ENCODE measurements around the gene TSSC4. TPM values are rescaled to one million over a fixed set of nuclear protein-coding genes. Genes with fewer than 3 reads are reported as not detected.

TSSC4 gene
- total RNA-seq, 2 experiments from 2014 or later: 46.8 to 48.2 TPM

GRCh38 chr11:2385156-2386151, 15.1 kb upstream of the TSSC4 start:
- no peaks in the 10 kb centered on the region for H3K9me3 Mint-ChIP-seq
- peak overlapping the region; percentile 52 for H3K27ac Mint-ChIP-seq
- no peak overlapping the region for H3K4me3 Mint-ChIP-seq
- POLR2A ChIA-PET: interaction anchor here (3.1 kb wide), 1 partner anchor 8 kb away, joined by 48 read pairs; the partner anchor contains the start of gene CD81
- no peak for ATAC-seq (ENCODE audit: low read depth)
- H3K36me3 Mint-ChIP-seq: peaks cover 7% of the 10 kb centered on the region
- H3K4me1 Mint-ChIP-seq: peaks cover 36% of the 10 kb centered on the region
- no peak for DNase-seq
- no peaks in the 10 kb centered on the region for H3K27me3 Mint-ChIP-seq

- H3K4me3 Mint-ChIP-seq: no peak overlapping the region
Observed at GRCh38 chr11:2386591-2386990, 14.0 kb upstream of the TSSC4 start.

GRCh38 chr11:2387266-2387987, 13.1 kb upstream of the TSSC4 start:
- H3K9me3 Mint-ChIP-seq: no peaks in the 10 kb centered on the region
- peaks cover 3% of the 10 kb centered on the region for H3K36me3 Mint-ChIP-seq
- H3K4me1 Mint-ChIP-seq: peaks cover 36% of the 10 kb centered on the region
- ATAC-seq (ENCODE audit: low read depth) (peak; percentile 30), DNase-seq (no peak)
- POLR2A ChIA-PET: interaction anchor here (0.5 to 3.1 kb wide), 7 partner anchors 10 to 513 kb away, joined by 3 to 48 read pairs (median 4); partner anchors contain the start of genes C11orf21, CD81, TSPAN32 and TSSC4
- no peaks in the 10 kb centered on the region for H3K27me3 Mint-ChIP-seq
- H3K4me3 Mint-ChIP-seq: peak overlapping the region; percentile 25
- H3K27ac Mint-ChIP-seq: peak overlapping the region; percentile 63

More at GRCh38 chr11:2386591-2386990, 14.0 kb upstream of the TSSC4 start:
- H3K9me3 Mint-ChIP-seq: no peaks in the 10 kb centered on the region
- peaks cover 36% of the 10 kb centered on the region for H3K4me1 Mint-ChIP-seq
- ATAC-seq (ENCODE audit: low read depth) (no peak), DNase-seq (no peak)
- no peak overlapping the region for H3K27ac Mint-ChIP-seq
- no peaks in the 10 kb centered on the region for H3K27me3 Mint-ChIP-seq
- POLR2A ChIA-PET: interaction anchor here (1.6 to 3.1 kb wide), 4 partner anchors 9 to 80 kb away, joined by 4 to 48 read pairs (median 10); partner anchors contain the start of genes CD81 and TSSC4
- peaks cover 3% of the 10 kb centered on the region for H3K36me3 Mint-ChIP-seq

- POLR2A ChIA-PET: interaction anchor here (1.2 to 3.1 kb wide), 5 partner anchors 11 to 87 kb away, joined by 3 to 48 read pairs (median 6); partner anchors contain the start of genes C11orf21, CD81, TSPAN32 and TSSC4
- no peak for ATAC-seq (ENCODE audit: low read depth)
- Mint-ChIP-seq H3K9me3 (no peaks in the 10 kb centered on the region), H3K4me1 (peaks cover 34% of the 10 kb centered on the region), H3K36me3 (peaks cover 3% of the 10 kb centered on the region), H3K4me3 (no peak overlapping the region), H3K27ac (peak overlapping the region; percentile 73), H3K27me3 (no peaks in the 10 kb centered on the region)
- DNase-seq: no peak
Observed at GRCh38 chr11:2388431-2389376, 11.8 kb upstream of the TSSC4 start.

- Mint-ChIP-seq H3K27ac (peak overlapping the region; percentile 73), H3K4me3 (no peak overlapping the region), H3K4me1 (peaks cover 32% of the 10 kb centered on the region), H3K27me3 (no peaks in the 10 kb centered on the region), H3K9me3 (no peaks in the 10 kb centered on the region), H3K36me3 (peaks cover 3% of the 10 kb centered on the region)
- ATAC-seq (ENCODE audit: low read depth) (no peak), DNase-seq (no peak)
- POLR2A ChIA-PET: interaction anchor here (1.6 kb wide), 1 partner anchor 11 kb away, joined by 5 read pairs; no protein-coding TSS in a partner anchor
Observed at GRCh38 chr11:2389377-2390026, 11.0 kb upstream of the TSSC4 start.

- DNase-seq (no peak), ATAC-seq (ENCODE audit: low read depth) (no peak)
- Mint-ChIP-seq H3K27ac (peak overlapping the region; percentile 69), H3K4me1 (peaks cover 26% of the 10 kb centered on the region), H3K36me3 (peaks cover 2% of the 10 kb centered on the region), H3K9me3 (no peaks in the 10 kb centered on the region), H3K4me3 (no peak overlapping the region), H3K27me3 (no peaks in the 10 kb centered on the region)
- POLR2A ChIA-PET: interaction anchor here (1.6 kb wide), 1 partner anchor 12 kb away, joined by 5 read pairs; no protein-coding TSS in a partner anchor
Observed at GRCh38 chr11:2390091-2390724, 10.3 kb upstream of the TSSC4 start.

- no peaks in the 10 kb centered on the region for H3K36me3 Mint-ChIP-seq
- POLR2A ChIA-PET: interaction anchor here (0.6 to 1.6 kb wide), 2 partner anchors 13 to 673 kb away, joined by 3 to 5 read pairs; no protein-coding TSS in a partner anchor
- H3K4me3 Mint-ChIP-seq: no peak overlapping the region
- no peaks in the 10 kb centered on the region for H3K27me3 Mint-ChIP-seq
- peaks cover 24% of the 10 kb centered on the region for H3K4me1 Mint-ChIP-seq
- no peak for ATAC-seq (ENCODE audit: low read depth)
- peak overlapping the region; percentile 69 for H3K27ac Mint-ChIP-seq
- no peaks in the 10 kb centered on the region for H3K9me3 Mint-ChIP-seq
- DNase-seq: no peak
Observed at GRCh38 chr11:2390725-2391151, 9.8 kb upstream of the TSSC4 start.

- POLR2A ChIA-PET: interaction anchor here (0.6 to 1.6 kb wide), 3 partner anchors 13 to 674 kb away, joined by 3 to 5 read pairs (median 3); no protein-coding TSS in a partner anchor
- Mint-ChIP-seq H3K4me1 (peaks cover 19% of the 10 kb centered on the region), H3K27ac (no peak overlapping the region), H3K4me3 (no peak overlapping the region), H3K9me3 (no peaks in the 10 kb centered on the region), H3K36me3 (no peaks in the 10 kb centered on the region), H3K27me3 (no peaks in the 10 kb centered on the region)
- ATAC-seq (ENCODE audit: low read depth) (no peak), DNase-seq (no peak)
Observed at GRCh38 chr11:2391181-2391975, 9.2 kb upstream of the TSSC4 start.

GRCh38 chr11:2392241-2392959, 8.2 kb upstream of the TSSC4 start:
- POLR2A ChIA-PET: interaction anchor here (1.0 kb wide), 1 partner anchor 87 kb away, joined by 3 read pairs; no protein-coding TSS in a partner anchor
- H3K36me3 Mint-ChIP-seq: no peaks in the 10 kb centered on the region
- no peak overlapping the region for H3K27ac Mint-ChIP-seq
- H3K4me3 Mint-ChIP-seq: no peak overlapping the region
- H3K9me3 Mint-ChIP-seq: no peaks in the 10 kb centered on the region
- no peak for ATAC-seq (ENCODE audit: low read depth)
- peaks cover 13% of the 10 kb centered on the region for H3K4me1 Mint-ChIP-seq
- no peak for DNase-seq
- H3K27me3 Mint-ChIP-seq: no peaks in the 10 kb centered on the region

- H3K27me3 Mint-ChIP-seq: no peaks in the 10 kb centered on the region
- H3K9me3 Mint-ChIP-seq: no peaks in the 10 kb centered on the region
- no peak overlapping the region for H3K27ac Mint-ChIP-seq
- POLR2A ChIA-PET: no interaction called here
- DNase-seq (no peak), ATAC-seq (ENCODE audit: low read depth) (no peak)
- H3K36me3 Mint-ChIP-seq: no peaks in the 10 kb centered on the region
- peaks cover 10% of the 10 kb centered on the region for H3K4me1 Mint-ChIP-seq
- H3K4me3 Mint-ChIP-seq: no peak overlapping the region
Observed at GRCh38 chr11:2393111-2393868, 7.3 kb upstream of the TSSC4 start.

All from activated naive CD8-positive, alpha-beta T cell treated with anti-CD3 and anti-CD28 coated beads, Interleukin-2, amount 10 ng/mL, durations not matched to agents 7 days and 5 days (primary cell).